Measurements from ENCODE around the gene NME3.

NME3 gene

DNA sequence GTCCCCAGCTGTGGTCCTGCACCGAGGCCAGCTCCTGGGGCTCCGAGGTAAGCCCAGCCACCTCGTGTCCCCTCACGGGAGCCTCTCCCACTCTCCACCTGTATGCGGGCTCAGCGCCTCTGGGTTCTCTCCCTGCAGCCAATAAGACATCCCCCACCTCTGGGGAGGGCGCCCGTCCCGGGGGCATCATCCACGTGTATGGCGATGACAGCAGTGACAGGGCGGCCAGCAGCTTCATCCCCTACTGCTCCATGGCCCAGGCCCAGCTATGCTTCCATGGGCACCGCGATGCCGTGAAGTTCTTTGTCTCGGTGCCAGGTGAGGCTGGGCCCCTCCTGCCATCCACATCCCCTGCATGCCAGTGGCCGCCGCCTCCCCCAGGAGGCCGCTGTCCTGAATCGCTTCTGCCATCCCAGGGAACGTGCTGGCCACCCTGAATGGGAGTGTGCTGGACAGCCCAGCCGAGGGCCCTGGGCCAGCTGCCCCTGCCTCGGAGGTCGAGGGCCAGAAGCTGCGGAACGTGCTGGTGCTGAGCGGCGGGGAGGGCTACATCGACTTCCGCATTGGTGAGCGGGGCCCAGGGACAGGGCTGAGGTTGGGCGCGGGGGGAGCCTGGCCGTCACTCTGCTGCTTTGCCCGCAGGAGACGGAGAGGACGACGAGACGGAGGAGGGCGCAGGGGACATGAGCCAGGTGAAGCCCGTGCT, 3.1 kb downstream of the NME3 start:
- DNase-seq = no peak

DNA sequence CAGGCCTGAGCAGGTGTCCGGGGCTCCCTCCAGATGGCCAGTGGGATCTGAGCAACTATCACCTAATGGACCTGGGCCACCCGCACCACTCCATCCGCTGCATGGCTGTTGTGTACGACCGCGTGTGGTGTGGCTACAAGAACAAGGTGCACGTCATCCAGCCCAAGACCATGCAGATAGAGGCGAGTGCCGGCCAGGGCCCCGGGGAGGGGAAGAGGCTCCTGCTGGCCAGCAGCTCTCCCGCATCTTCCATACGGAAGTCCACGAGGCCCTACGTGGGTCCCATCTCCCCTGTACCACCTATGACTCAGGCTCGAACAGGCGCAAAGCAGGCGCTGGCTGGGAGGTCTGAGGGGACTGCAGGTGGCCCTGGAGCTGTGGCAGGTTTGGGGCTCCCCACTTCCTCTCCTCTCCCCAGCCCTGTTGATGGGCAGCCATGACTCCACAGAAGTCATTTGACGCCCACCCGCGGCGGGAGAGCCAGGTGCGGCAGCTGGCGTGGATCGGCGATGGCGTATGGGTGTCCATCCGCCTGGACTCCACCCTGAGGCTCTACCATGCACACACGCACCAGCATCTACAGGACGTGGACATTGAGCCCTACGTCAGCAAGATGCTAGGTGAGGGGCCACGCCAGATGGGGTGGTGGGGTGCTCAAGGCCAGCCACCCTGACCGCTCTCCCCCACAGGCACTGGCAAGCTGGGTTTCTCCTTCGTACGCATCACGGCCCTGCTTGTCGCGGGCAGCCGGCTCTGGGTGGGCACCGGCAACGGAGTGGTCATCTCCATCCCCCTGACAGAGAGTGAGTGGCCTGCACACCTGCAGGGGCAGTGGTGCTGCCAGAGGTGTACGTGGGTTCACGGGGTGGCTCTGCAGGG, 4.0 kb downstream of the NME3 start:
- no peak for DNase-seq

DNA sequence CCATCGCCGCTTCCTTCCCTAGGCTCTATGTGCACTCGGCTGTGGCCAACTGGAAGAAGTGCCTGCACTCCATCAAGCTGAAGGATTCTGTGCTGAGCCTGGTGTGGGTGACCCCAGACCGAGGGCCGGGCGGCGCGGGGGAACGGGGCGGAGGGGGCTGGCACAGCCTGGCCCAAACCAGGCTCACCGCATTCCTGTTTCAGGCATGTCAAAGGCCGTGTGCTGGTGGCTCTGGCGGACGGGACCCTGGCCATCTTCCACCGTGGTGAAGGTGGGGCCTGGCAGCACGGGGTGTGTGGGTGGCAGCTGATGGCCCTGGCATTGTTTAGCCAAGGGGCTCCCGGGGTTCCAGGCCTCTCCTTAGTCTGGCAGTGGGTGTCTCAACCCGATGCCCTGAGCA, 4.6 kb downstream of the NME3 start:
- DNase-seq = no peak

DNA sequence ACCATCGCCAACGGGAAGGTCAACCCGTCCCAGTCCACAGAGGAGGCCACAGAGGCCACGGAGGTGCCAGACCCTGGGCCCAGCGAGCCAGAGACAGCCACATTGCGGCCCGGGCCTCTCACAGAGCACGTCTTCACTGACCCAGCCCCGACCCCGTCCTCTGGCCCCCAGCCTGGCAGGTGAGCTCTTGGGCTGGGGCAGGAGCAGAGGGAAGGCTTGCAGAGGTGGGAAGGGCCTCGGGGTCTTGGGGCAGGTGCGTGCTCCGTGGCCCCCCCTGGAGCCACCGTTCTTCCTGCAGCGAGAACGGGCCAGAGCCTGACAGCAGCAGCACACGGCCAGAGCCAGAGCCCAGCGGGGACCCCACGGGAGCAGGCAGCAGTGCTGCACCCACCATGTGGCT, 5.1 kb downstream of the NME3 start:
- no peak for DNase-seq

DNA sequence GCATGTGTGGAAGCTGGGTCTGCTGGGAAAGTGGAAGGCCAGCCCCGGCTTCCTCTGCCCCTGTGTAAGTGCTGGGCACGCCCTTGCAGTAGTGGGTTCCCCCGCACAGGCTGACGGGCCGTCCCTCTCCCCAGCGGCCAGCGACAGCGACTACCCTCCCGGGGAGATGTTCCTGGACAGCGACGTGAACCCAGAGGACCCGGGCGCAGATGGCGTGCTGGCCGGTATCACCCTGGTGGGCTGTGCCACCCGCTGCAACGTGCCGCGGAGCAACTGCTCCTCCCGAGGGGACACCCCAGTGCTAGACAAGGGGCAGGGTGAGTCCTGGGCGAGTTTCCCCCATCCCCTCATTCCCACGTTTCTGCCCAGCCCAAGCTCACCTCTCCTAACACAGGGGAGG, 5.5 kb downstream of the NME3 start:
- no peak for DNase-seq

DNA sequence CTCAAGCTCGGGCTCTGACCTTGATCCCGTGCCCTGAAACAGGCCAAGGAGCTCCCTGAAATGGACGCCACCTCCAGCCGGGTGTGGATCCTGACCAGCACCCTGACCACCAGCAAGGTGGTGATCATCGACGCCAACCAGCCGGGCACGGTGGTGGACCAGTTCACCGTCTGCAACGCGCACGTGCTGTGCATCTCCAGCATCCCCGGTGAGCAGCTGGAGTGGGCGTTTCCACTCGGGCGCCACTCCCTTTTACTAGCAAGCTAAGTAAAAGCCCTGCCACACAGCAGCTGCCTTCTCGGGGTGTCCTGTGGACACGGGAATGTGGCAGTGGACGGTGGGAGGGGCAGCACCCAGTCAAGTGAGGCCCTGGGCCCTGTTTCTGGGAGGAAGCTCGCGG, 6.4 kb downstream of the NME3 start:
- DNase-seq = no peak

DNA sequence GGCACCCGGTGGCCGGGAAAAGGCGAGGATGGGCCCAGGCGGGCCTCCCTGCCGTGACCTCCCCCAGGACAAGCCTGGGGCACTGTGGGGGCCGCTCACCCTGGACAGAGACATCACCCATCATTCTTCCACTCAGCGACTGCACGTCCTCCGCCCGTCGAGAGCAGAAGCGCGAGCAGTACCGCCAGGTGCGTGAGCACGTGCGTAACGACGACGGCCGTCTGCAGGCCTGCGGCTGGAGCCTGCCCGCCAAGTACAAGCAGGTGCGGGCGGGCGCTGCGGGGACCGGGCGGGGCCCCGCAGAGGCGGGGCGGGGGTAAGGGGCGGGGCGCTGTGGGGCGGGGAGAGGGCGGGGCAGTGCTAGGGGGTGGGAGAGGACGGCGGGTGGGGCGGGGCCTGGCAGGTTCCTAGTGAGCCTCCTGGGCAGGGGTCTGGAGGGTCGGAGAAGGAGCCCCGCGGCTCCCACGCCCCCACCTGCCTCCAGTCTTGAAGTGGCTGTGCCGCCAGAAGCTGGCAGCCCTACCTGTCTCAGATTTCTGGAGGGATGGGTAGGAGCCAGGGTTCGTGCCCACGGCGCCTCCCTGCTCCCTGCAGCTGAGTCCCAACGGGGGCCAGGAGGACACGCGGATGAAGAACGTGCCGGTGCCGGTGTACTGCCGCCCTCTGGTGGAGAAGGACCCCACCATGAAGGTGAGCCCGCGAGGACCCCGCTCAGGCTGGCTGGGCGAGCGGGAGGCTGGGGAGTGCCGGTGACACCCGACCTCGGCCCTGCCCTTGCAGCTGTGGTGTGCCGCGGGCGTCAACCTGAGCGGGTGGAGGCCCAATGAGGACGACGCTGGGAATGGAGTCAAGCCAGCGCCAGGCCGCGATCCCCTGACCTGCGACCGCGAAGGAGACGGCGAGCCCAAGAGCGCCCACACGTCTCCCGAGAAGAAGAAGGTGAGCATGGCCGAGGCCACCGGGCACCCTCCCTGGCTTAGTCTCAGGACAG, 7.5 kb downstream of the NME3 start:
- no peak for DNase-seq

DNA sequence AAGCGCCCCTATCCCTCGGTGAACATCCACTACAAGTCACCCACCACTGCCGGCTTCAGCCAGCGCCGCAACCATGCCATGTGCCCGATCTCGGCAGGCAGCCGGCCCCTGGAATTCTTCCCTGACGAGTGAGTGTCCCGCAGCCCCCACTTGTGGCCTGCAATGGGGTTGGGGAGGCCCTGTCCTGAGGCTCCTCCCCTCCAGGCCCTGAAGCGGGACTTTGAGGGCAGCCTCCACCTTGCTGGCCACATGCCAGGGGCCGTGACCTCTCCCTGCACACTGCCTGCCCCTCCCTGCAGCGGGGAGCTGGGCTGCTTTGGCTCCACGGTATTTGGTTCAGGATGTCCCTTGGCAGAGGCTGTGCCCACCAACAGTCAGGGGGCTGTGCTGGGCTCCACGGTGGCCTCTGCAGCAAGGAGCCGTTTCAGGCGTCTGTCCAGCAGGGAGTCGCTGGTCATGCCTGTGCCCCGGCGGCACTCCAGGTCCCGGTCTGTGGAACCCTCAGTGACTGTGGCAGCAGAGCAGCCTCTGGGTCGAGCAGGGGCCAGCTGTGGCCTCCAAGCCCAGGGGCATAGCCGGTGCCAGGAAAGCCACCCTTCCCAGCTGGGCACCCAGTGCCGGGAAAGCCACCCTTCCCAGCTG, 8.3 kb downstream of the NME3 start:
- no peak for DNase-seq

DNA sequence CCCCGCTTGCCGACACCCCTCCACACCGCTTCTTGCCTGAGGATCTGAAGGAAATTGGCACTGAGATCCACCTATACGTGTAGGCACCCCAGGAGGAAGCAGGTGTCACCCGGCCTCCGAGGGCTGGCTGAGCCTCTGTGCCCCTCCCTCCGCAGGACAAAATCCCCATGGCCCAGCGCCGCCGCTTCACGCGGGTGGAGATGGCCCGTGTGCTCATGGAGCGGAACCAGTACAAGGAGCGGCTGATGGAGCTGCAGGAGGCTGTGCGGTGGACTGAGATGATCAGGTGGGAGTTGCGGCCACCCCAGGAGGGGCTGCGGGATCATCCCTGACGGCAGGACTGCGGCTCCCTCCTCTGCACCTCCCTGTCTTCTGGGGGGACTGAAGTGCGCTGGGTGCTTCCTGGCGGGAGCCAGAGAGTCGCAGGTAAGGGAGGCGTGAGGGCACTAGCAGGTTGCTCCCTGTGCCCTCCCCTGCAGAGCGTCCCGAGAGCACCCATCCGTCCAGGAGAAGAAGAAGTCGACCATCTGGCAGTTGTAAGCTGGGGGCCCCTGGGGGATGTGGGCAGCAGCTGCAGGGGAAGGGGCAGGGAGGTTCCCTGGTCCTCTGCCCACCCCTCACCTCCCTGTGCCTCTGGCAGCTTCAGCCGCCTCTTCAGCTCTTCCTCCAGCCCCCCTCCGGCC, 9.0 kb downstream of the NME3 start:
- DNase-seq = no peak

DNA sequence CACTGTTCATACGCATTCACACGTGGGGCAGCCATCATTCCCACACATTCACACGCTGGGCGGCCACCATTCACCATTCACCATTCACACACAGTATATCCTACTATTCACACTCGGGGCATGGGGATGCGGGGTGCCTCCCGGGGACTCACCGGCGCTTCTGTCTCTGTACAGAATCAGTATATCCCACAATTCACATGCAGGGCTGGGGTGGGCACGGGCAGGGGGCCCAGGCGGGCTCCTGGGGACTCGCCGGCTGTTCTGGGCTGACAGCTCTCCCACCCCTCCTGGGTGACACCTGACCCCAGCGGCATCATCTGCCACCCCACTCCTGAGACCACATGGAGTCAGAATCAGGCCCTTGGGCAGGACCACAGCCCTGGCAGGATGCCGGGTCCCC, 9.6 kb downstream of the NME3 start:
- no peak for DNase-seq

DNA sequence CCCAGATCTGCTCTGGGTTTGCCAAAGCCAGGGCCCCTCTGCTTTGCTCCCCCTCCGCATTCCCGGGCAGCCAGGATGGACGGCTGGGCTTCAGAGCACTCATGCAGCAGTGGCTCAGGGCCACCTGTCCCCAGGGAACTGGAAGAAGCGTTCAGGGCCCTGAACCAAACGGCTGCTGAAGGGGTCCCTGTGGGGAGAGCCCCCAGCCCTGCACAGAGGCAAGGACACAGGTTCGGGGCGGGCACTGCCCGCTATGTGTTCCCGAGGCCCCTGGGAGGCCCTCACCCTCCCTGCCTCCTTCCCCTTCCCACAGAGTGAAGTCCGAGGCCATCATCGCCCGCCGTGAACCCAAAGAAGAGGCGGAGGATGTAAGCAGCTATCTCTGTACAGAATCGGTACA, 10.4 kb downstream of the NME3 start:
- DNase-seq = no peak

DNA sequence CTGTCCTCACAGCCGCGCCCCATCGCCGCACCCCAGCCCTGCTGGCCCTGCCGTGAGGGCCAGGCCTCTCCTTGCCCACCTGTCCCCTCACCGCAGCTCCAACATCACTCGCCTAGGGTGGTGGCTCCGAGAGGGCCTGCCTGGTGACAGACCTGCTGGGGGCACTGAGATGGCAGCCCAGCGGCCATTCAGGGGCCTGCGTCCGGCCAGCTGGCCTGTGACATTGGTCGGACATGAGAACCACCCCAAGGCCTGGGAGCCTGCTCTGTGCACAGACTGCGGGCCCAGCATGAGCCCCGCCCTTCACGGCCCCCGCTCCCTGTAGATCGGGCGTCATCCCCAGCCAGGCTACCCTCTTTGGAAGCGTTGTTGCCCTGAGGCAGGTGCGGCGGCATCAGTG, 11.8 kb downstream of the NME3 start:
- DNase-seq = no peak

DNA sequence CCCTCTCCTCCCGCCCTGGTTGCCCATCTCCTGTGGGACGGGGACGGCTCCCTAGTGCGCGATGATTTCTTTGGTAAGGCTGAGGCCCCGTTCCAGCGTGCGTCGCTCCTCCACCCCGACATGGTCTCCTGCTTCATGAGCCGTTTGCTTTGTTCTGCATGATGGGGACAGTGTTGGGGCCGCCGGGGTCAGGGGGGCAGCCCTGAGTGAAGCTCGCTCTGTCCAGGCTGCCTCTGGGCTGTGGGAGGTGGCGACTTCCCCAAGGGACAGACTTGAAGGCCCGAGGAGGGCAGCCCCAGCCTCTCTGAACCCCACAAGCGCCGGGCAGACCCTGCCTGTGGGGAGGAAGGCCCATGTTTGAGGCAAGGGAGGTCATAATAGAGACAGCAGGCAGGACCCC, 12.4 kb downstream of the NME3 start:
- DNase-seq = no peak

DNA sequence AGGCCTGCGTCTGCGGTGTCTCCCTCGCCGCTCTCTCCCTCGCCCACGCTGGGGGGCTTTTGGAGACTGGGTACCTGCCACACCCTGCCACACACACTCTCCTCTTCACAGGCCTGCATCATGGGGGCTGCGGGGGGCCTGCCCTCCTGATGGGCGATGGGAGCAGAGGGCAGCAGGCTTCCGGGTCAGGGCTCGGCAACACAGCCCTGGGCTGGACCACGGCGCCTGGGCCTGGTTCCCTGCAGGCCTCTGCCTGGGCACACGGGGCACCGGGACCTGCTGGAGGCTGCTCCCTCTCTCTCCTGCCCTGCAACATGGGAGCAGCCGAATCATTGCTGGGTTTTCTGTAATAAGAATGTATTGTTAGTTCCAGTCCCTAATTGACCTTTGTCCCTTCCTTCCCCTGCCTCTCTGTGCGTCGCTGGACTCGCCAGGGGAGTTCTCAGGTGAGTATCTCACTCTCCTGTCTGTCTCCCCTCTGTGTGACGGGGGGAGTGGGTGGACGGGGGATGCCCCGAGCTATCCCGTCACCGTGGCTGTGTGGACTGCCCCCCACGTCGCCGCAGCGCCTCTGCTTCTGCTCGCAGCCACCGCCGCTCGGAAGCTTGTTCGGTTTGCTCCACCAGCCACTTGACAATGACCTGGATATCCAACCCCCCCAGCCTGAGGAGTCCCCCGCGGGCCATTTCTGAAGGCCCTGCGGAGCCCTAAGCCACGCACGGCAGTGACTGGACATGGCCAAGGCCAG, 13.5 kb downstream of the NME3 start:
- DNase-seq = no peak

DNA sequence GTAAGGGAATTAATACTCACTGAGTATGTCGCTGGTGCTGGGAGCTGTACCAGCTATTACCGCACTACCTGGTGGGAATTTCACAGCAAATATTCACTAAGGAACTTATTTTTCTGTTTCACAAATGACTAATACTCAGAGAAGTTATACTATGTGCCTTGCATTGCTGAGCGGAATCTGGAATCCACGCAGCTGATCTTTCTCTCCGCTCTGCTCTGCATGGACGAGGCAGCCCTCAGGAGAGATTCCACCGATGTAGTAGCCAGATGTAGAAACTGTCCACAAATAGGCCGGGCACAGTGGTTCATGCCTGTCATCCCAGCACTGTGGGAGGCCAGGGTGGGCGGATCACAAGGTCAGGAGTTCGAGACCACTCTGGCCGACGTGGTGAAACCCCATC, 17.1 kb downstream of the NME3 start:
- DNase-seq = no peak

DNA sequence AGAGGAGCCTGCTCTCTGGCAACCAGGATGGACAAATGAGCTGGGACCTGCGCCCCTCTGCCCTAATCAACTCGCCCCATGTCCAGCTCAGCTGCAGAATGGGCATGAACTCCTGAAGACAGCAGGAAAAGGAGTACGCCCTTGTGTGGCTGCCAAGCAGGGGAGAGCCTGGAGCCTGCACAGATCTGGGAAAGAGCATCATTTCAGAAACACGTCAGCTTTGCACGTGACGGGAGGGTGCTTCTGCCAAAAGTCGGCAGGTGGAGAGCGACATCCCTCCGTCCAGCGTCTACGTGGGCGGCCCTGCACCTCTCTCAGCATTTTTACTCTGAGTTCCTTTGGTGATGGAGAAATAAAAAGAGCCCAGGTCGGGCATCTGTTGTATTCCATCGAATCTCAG, 18.5 kb downstream of the NME3 start:
- no peak for DNase-seq

DNA sequence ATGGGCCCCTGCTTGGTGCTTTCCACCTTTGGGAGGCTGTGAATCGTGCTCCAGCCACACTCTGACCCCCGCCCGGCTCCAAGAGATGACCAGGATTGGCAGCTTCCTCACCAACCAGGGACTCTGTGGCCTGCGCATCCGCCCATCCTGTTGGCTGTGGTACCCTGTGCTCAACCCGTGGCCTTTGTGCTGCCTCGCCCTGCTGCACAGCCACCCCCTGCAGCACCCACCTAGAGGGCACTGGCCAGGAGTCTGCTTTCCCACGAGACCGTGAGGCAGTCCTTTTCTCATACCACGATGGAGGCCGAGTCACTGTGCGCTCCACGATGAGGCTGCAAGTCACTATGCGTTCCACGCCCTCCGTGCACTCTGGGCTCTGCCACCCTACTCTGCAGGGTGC, 19.4 kb downstream of the NME3 start:
- no peak for DNase-seq

DNA sequence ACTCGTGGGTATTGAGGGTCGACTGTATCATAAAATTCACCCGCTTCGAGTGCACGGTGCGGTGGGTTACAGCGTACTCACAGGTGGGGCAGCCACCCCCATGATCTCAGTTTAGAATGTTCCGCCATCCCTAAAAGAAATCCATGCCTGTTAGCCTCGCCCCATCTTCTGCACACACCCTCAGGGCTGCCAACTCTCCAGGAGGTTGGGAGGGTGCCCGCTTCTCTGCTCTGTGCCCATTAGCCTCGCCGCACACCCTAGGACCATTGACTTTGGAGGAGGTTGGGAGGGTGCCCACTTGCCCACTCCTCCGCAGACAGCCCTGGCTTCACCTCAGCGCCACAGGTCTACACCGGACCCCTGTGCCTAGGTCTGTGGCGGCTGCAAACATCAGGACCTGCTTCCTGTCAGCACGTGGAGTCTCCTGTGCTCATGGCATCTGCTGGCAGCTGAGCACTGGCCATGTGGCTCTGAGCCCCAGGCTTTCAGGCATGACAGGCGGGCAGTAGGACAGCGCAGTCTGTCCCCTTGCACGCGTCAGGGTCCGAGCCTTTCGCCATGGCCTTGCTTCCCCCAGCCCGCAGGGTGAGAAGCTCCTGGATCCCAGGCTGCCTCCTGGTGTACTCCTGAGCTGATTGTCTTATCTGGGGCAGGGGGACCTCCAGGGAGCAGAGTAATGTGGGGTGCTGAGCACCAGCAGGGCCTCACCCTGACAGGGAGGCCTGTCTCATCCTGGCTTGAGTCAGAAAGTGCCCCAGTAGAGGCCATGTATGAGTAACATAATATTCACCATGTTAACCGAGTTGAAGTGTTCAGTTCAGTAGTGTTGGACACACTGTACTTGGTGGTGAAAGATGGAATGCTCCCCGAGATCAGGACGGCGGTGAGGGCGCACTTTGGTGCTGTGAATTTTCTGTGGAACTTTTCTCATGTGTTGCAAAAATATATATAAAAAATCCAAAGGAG, 21.9 kb downstream of the NME3 start:
- no peak for DNase-seq

DNA sequence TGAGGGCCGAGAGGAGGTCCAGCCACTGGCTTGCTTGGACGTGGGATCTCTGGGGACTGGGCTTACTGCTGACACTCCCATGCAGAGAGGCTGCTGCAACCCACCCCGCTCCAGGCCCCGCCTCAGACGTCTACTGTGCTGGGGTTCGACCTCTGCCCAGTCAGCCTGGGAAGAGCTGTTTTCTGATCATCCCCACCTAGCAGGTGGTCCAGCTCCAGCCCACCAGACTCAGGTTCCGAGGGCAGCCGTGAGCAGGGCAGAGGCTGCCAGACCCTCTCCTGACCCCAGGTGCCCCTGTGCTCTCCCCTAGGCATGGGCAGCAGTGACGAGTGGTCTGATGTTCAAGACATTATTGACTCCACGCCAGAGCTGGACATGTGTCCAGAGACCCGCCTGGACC, 23.4 kb downstream of the NME3 start:
- no peak for DNase-seq

DNA sequence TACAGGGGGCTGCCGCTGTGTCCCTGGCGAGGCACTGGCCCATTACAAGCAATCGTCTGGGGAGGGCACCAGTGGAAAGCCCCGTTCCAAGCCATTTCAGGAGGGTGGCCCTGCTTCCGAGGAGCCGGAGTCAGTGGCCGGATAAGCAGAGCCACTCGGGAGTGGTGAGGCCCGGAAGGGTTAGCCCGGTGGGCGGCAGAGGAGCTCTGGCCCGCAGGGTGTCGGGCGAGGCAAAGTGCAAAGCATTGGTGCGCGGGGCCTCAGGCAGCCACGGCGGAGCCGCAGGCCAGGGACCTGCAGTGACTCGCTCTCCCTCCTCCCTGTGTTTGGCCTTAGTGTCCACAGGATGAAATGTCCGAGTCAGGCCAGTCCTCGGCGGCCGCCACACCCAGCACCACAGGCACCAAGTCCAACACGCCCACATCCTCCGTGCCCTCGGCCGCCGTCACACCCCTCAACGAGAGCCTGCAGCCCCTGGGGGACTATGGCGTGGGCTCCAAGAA, 24.6 kb downstream of the NME3 start:
- no peak for DNase-seq

Data from NCI-H2107 (cell line).